HepG2 (cell line): ENCODE measurements around the gene ZSCAN21. TPM values are rescaled to one million over a fixed set of nuclear protein-coding genes. Genes with fewer than 3 reads are reported as not detected.

Source experiments
- BRD4 ChIP-seq: sonication (generic); formaldehyde crosslinking; IDR thresholded peaks from 2 replicates; pipeline ENCODE4 v1.4.0; 2020; ENCODE audit warnings: missing genetic modification reagents
- HINFP ChIP-seq: sonication (generic); formaldehyde crosslinking; IDR thresholded peaks from 2 replicates; pipeline ENCODE4 v1.4.0; 2020; ENCODE audit warnings: low read depth, mild to moderate bottlenecking, missing genetic modification reagents
- RCOR2 ChIP-seq: IDR thresholded peaks from 2 replicates; pipeline ENCODE4 v1.6.1; 2016; ENCODE audit warnings: missing biosample characterization, missing genetic modification reagents
- SYNCRIP ChIP-seq: fragments of 200-400 bp; formaldehyde crosslinking; IDR thresholded peaks from 2 replicates; pipeline ENCODE4 v1.6.1; 2018; ENCODE audit warnings: mild to moderate bottlenecking, low read depth, low read length; ENCODE audit not compliant: insufficient read depth
- TFE3 ChIP-seq: IDR thresholded peaks from 2 replicates; pipeline ENCODE4 v1.6.1; 2016
- THAP7 ChIP-seq: sonication (generic); formaldehyde crosslinking; IDR thresholded peaks from 2 replicates; pipeline ENCODE4 v1.8.1; 2023; ENCODE audit warnings: mild to moderate bottlenecking, missing genetic modification reagents
- TIGD3 ChIP-seq: sonication (generic); formaldehyde crosslinking; IDR thresholded peaks from 2 replicates; pipeline ENCODE4 v1.5.1; 2020; ENCODE audit warnings: mild to moderate bottlenecking, missing genetic modification reagents, borderline replicate concordance
- TOE1 ChIP-seq: sonication (generic); formaldehyde crosslinking; IDR thresholded peaks from 2 replicates; pipeline ENCODE4 v1.4.0; 2020; ENCODE audit warnings: mild to moderate bottlenecking, missing genetic modification reagents
- XBP1 ChIP-seq: sonication (generic); formaldehyde crosslinking; IDR thresholded peaks from 2 replicates; pipeline ENCODE4 v1.5.0; 2020; ENCODE audit warnings: missing genetic modification reagents
- ZBTB42 ChIP-seq: sonication (generic); formaldehyde crosslinking; IDR thresholded peaks from 2 replicates; pipeline ENCODE4 v1.5.0; 2020; ENCODE audit warnings: mild to moderate bottlenecking, missing genetic modification reagents
- ZNF280B ChIP-seq: sonication (generic); formaldehyde crosslinking; IDR thresholded peaks from 2 replicates; pipeline ENCODE4 v1.5.0; 2020; ENCODE audit warnings: missing genetic modification reagents, mild to moderate bottlenecking, borderline replicate concordance
- ZNF446 ChIP-seq: sonication (generic); formaldehyde crosslinking; IDR thresholded peaks from 2 replicates; pipeline ENCODE4 v1.5.0; 2020; ENCODE audit warnings: mild to moderate bottlenecking, missing genetic modification reagents
- ZNF451 ChIP-seq: sonication (generic); formaldehyde crosslinking; IDR thresholded peaks from 2 replicates; pipeline ENCODE4 v1.5.0; 2020; ENCODE audit warnings: mild to moderate bottlenecking, missing genetic modification reagents
- ZNF724P ChIP-seq: sonication (generic); formaldehyde crosslinking; IDR thresholded peaks from 2 replicates; pipeline ENCODE4 v1.8.0; 2022; ENCODE audit warnings: missing genetic modification reagents, borderline replicate concordance
- ZNF772 ChIP-seq: sonication (generic); formaldehyde crosslinking; IDR thresholded peaks from 2 replicates; pipeline ENCODE4 v1.5.0; 2020; ENCODE audit warnings: mild to moderate bottlenecking, missing genetic modification reagents
- ZNF780A ChIP-seq: sonication (generic); formaldehyde crosslinking; IDR thresholded peaks from 2 replicates; pipeline ENCODE4 v1.8.0; 2022; ENCODE audit warnings: mild to moderate bottlenecking, missing genetic modification reagents, moderate library complexity
- ZSCAN21 ChIP-seq: sonication (generic); formaldehyde crosslinking; IDR thresholded peaks from 2 replicates; pipeline ENCODE4 v1.8.0; 2022; ENCODE audit warnings: mild to moderate bottlenecking, missing genetic modification reagents, moderate library complexity, borderline replicate concordance
- ZSCAN22 ChIP-seq: sonication (generic); formaldehyde crosslinking; IDR thresholded peaks from 2 replicates; pipeline ENCODE4 v1.4.0; 2020; ENCODE audit warnings: mild to moderate bottlenecking, missing genetic modification reagents
- polyA plus RNA-seq, 8 experiments: library from polyadenylated mRNA; depleted of rRNA in 3 of 8; stranded (reverse) in 7 of 8; unstranded in 1 of 8; fragments of >200 nt; fragmentation: Illumina TruSeq in 4 of 8; extraction: Trizol in 4 of 8; gene quantifications; 2 replicates each; pipeline versions ENCODE4 v1.2.1 to v1.2.3, GENCODE V29; 2011 to 2016; ENCODE audit warnings: low read depth in 4 of 8, missing spikeins in 1 of 8, mixed read lengths in 1 of 8; ENCODE audit not compliant: insufficient read depth in 1 of 8
- total RNA-seq, 5 experiments: library from RNA; depleted of rRNA; stranded (reverse); fragments of >200 nt; fragmentation: Illumina TruSeq; extraction: Trizol; gene quantifications; 2 replicates each; pipeline ENCODE4 v1.2.3, GENCODE V29; 2016; ENCODE audit warnings: low read depth in 1 of 5

Gene ZSCAN21
- total and polyA plus RNA-seq, 2 of the 13 experiments (the other 11 are each of a cell fraction or from before 2014, with no cell fraction given), result 7.0 to 10.0 TPM

GRCh38 chr7:100081535-100082102 lies 32.0 kb downstream of the ZSCAN21 start, which contains the start of gene ZNF3 (continued):
- TF ChIP-seq RCOR2 (0 out of 2 replicates have a peak, but pooled peaks have one; percentile 20), ZNF724P (CRISPR knock-in tag) (peak; percentile 45; the same call in 1 of the 2 replicates), ZSCAN21 (CRISPR knock-in tag) (peak; percentile 85), TIGD3 (CRISPR knock-in tag) (no peak), ZNF451 (CRISPR knock-in tag) (peak; percentile 97), ZNF780A (no peak), ZBTB42 (no peak; the same call in 1 of the 2 replicates), SYNCRIP (no peak), ZSCAN22 (CRISPR knock-in tag) (no peak; the same call in 1 of the 2 replicates), ZNF446 (CRISPR knock-in tag) (no peak; the same call in 1 of the 2 replicates), ZNF772 (CRISPR knock-in tag) (peak; percentile 98), HINFP (CRISPR knock-in tag) (0 out of 2 replicates have a peak, but pooled peaks have one; percentile 54), TOE1 (CRISPR knock-in tag) (peak; percentile 72), THAP7 (CRISPR knock-in tag) (peak; percentile 96), ZNF280B (peak; percentile 64; the same call in 1 of the 2 replicates), TFE3 (CRISPR knock-in tag) (peak; percentile 55; the same call in 1 of the 2 replicates), XBP1 (CRISPR knock-in tag) (peak; percentile 95; the same call in 1 of the 2 replicates), BRD4 (CRISPR knock-in tag) (peak; percentile 66)
